Germinal center (tissue), 1 donor: ENCODE measurements around the gene MVB12B.
"Not testable (repeated sequence)": the region's sequence is repeated elsewhere in the genome, so short reads cannot be mapped to it uniquely, and the experiment has no call there.

Experiments
- DNase-seq: peaks from one replicate; pipeline ENCODE4 v3.0.0; 2012; ENCODE audit warnings: mixed read lengths, low spot score

MVB12B gene

GRCh38 chr9:126536841-126537465 is 210.3 kb downstream of the MVB12B start:
- no peak for DNase-seq

- no peak for DNase-seq
Measured at GRCh38 chr9:126538550-126538949, 211.9 kb downstream of the MVB12B start.

GRCh38 chr9:126540398-126540797 is 213.8 kb downstream of the MVB12B start:
- DNase-seq = not testable (repeated sequence)

GRCh38 chr9:126543490-126543889 is 216.9 kb downstream of the MVB12B start:
- no peak for DNase-seq

GRCh38 chr9:126545106-126545505 is 218.5 kb downstream of the MVB12B start:
- DNase-seq = no peak

GRCh38 chr9:126546036-126546435 is 219.4 kb downstream of the MVB12B start:
- DNase-seq = no peak

- no peak for DNase-seq
Measured at GRCh38 chr9:126548312-126548711, 221.7 kb downstream of the MVB12B start.

GRCh38 chr9:126549246-126550006 is 222.8 kb downstream of the MVB12B start:
- DNase-seq = no peak

GRCh38 chr9:126550891-126551351 is 224.3 kb downstream of the MVB12B start:
- DNase-seq = no peak

- DNase-seq = no peak
Measured at GRCh38 chr9:126551812-126552211, 225.2 kb downstream of the MVB12B start.

GRCh38 chr9:126554292-126554691 is 227.7 kb downstream of the MVB12B start:
- DNase-seq = no peak

- not testable (repeated sequence) for DNase-seq
Measured at GRCh38 chr9:126555421-126555820, 228.8 kb downstream of the MVB12B start.
